Thyroid gland (tissue), 4 donors: Measurements from ENCODE around the gene AZIN2. TPM values are rescaled to one million over a fixed set of nuclear protein-coding genes. Genes with fewer than 3 reads are reported as not detected.

Source experiments
- DNase-seq, 2 donors: peaks; one replicate each; pipeline ENCODE4 v3.0.0-alpha.2; 2019
- H3K27ac ChIP-seq, 3 donors: fragments of 200-600 bp; sonication (generic); 1 replicate in 2 of 3; 2 replicates in 1 of 3; pipeline ENCODE4 v1.5.1; 2016 to 2019; ENCODE audit warnings: mild to moderate bottlenecking in 1 of 3, moderate library complexity in 1 of 3
- H3K27me3 ChIP-seq: fragments of 200-600 bp; sonication (generic); one replicate; pipeline ENCODE4 v1.5.1; 2019
- H3K36me3 ChIP-seq, 2 donors: fragments of 200-600 bp; sonication (generic); one replicate each; pipeline ENCODE4 v1.5.1; 2016 to 2019
- H3K4me1 ChIP-seq, 2 donors: fragments of 200-600 bp; sonication (generic); one replicate each; pipeline ENCODE4 v1.5.1; 2017 to 2019
- H3K4me3 ChIP-seq, 3 donors: fragments of 200-600 bp; sonication (generic); replicated peaks in 1 of 3; 1 replicate in 2 of 3; 2 replicates in 1 of 3; pipeline ENCODE4 v1.5.1; 2016; ENCODE audit warnings: mild to moderate bottlenecking in 1 of 3
- H3K9me3 ChIP-seq: fragments of 200-600 bp; sonication (generic); one replicate; pipeline ENCODE4 v1.5.1; 2017
- POLR2A ChIP-seq, 2 donors: fragments of 450-650 bp; IDR thresholded peaks; one replicate each; pipeline ENCODE4 v1.6.1; 2017; ENCODE audit warnings: antibody characterized with exemption in 2 of 2, mild to moderate bottlenecking in 2 of 2, moderate library complexity in 1 of 2
- WGBS, 2 donors: methylation state at CpG; one replicate each; pipeline ENCODE4 v1.1.5; 2017; 5-methylcytosine and 5-hydroxymethylcytosine counted together
- intact Hi-C: fragments of 100-400 bp; cut with DNase I; formaldehyde crosslinking; loops from one replicate; pipeline ENCODE4 v1.15.1; 2023
- total RNA-seq, 4 donors: library from RNA; depleted of rRNA; stranded (reverse); fragments of >200 nt; gene quantifications; one replicate each; pipeline ENCODE4 v1.2.3, GENCODE V29; 2016
- TF ChIP-seq, protein P1 (sequence below), 6 experiments: fragments of 200-600 bp in 3 of 6; fragments of 450-650 bp in 3 of 6; sonication (generic) in 3 of 6; IDR thresholded peaks; one replicate each; pipeline ENCODE4 v1.5.1; 2016 to 2019; ENCODE audit warnings: antibody characterized with exemption in 6 of 6, mild to moderate bottlenecking in 2 of 6, inconsistent platforms in 1 of 6, moderate library complexity in 1 of 6

AZIN2 gene
- total RNA-seq, 4 donors from 2014 or later, result 4.9 to 13.6 (median 5.3) TPM

DNA sequence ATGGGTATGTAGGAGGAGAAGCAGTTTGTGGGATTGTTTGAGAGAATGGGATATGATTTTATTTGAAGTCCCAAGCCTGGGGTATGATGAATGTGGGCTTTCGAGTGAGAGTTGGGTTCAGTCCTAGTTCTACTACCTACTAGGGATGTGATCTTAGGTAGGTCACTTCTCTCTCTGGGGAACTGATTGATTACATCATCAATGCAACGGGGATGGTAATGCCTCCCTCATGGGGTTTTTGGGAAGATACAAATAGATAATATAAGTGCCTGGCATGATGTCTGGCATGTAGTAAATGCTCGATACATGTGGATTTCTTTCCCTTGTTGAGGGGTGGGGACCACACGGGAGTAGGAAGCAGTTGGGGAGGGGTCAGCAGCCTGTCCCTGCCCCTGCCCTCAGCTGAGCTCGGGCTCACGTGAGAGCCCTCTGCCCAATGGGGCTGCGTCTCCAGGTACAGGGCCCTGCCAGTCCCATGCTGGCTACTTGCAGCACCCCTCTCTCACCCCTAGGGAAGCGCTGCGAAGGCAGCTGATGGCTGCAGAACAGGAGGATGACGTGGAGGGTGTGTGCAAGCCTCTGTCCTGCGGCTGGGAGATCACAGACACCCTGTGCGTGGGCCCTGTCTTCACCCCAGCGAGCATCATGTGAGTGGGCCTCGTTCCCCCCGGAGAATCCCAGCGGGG is 38.7 kb downstream of the AZIN2 start:
- Histone ChIP-seq H3K4me3 (no peak overlapping the region), H3K27ac (no peak overlapping the region), H3K4me1 (no peaks in the 10 kb centered on the region), H3K9me3 (no peaks in the 10 kb centered on the region), H3K36me3 (no peaks in the 10 kb centered on the region), H3K27me3 (no peaks in the 10 kb centered on the region)
- WGBS, 2 donors, result 52 to 64% methylated on average over 13 to 16 of the region's 16 CpGs
- DNase-seq, result no peak
- TF ChIP-seq, protein P1, sequence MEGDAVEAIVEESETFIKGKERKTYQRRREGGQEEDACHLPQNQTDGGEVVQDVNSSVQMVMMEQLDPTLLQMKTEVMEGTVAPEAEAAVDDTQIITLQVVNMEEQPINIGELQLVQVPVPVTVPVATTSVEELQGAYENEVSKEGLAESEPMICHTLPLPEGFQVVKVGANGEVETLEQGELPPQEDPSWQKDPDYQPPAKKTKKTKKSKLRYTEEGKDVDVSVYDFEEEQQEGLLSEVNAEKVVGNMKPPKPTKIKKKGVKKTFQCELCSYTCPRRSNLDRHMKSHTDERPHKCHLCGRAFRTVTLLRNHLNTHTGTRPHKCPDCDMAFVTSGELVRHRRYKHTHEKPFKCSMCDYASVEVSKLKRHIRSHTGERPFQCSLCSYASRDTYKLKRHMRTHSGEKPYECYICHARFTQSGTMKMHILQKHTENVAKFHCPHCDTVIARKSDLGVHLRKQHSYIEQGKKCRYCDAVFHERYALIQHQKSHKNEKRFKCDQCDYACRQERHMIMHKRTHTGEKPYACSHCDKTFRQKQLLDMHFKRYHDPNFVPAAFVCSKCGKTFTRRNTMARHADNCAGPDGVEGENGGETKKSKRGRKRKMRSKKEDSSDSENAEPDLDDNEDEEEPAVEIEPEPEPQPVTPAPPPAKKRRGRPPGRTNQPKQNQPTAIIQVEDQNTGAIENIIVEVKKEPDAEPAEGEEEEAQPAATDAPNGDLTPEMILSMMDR (IDR thresholded peaks at IDR 0.05), result no peak
- TF ChIP-seq POLR2A (IDR thresholded peaks at IDR 0.05), result no peak
- intact Hi-C loops, result no loop called here

- Histone ChIP-seq H3K27ac (no peak overlapping the region), H3K9me3 (no peaks in the 10 kb centered on the region), H3K4me3 (no peak overlapping the region), H3K36me3 (no peaks in the 10 kb centered on the region), H3K4me1 (no peaks in the 10 kb centered on the region), H3K27me3 (no peaks in the 10 kb centered on the region)
- 75 to 77% methylated on average over 7 to 8 of the region's 8 CpGs for WGBS, 2 donors
- intact Hi-C loops, result no loop called here
- no peak for DNase-seq
- TF ChIP-seq, protein P1 (IDR thresholded peaks at IDR 0.05), result no peak
- TF ChIP-seq POLR2A (IDR thresholded peaks at IDR 0.05), result no peak
Observed at GRCh38 chr1:33120436-33121231, 39.7 kb downstream of the AZIN2 start.

GRCh38 chr1:33121728-33122127 is 40.8 kb downstream of the AZIN2 start:
- no peak for DNase-seq

DNA sequence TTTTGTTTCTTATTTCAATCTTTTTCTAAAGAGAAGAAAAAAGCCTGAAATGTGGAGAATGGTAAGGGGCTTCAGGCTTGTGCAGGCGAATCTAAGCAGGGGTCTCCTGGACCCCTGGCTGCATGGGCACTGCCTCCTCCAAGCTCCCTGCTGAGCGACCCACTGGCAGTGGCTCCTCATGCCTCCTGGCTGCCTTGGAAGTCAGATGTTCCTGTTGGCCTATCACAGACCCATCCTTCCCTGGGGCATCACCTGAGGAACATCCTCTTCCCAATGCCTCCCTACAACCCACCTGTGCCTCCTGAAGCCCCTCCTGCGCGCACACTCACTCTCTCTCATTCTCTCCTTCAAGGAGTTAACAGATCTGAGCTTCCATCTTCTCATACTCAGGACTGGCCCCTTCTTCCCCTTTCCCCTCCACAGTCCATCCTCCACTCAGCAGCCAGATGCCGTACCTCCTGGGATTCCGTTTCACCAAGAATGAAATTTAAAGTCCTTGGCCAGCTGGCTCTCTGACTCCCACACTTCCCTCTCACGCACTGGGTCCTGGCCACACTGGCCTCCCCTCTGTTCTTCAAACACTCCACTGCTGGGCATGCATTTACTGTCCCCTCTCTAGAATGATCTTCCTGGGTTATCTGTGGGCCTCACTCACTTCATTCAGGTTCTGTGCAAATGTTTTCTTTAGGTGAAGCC is 41.7 kb downstream of the AZIN2 start:
- Histone ChIP-seq H3K36me3 (no peaks in the 10 kb centered on the region), H3K9me3 (no peaks in the 10 kb centered on the region), H3K27me3 (no peaks in the 10 kb centered on the region), H3K27ac (no peak overlapping the region), H3K4me1 (peaks cover 7% of the 10 kb centered on the region in 2 donors), H3K4me3 (no peak overlapping the region)
- WGBS, 2 donors, result 67% methylated on average over 7 of the region's 7 CpGs
- intact Hi-C loops, result no loop called here
- TF ChIP-seq, protein P1 (IDR thresholded peaks at IDR 0.05), result no peak
- DNase-seq, result no peak

More at GRCh38 chr1:33121728-33122127, 40.8 kb downstream of the AZIN2 start:
- no peaks in the 10 kb centered on the region for H3K36me3 ChIP-seq
- intact Hi-C loops, result no loop called here
- TF ChIP-seq, protein P1 (IDR thresholded peaks at IDR 0.05), result no peak
- no peak for TF ChIP-seq POLR2A (IDR thresholded peaks at IDR 0.05)
- no peaks in the 10 kb centered on the region for H3K27me3 ChIP-seq
- no peaks in the 10 kb centered on the region for H3K9me3 ChIP-seq
- no peak overlapping the region for H3K4me3 ChIP-seq
- H3K27ac ChIP-seq, result no peak overlapping the region
- 82 to 87% methylated on average over 5 of the region's 5 CpGs for WGBS, 2 donors
- peaks cover 7% of the 10 kb centered on the region in 2 donors for H3K4me1 ChIP-seq
